Skin of body (tissue), 2 donors: ENCODE results near the gene RAD51B. TPM values are rescaled to one million over a fixed set of nuclear protein-coding genes. Genes with fewer than 3 reads are reported as not detected.
A peak's percentile ranks its signal among the peaks of the same experiment; 100 is the strongest.

Source experiments
- DNase-seq: peaks from one replicate; lab custom pipeline; 2025; lab: John Stamatoyannopoulos, UW
- total RNA-seq: library from RNA; depleted of rRNA; stranded (reverse); fragments of >200 nt; gene quantifications from one replicate; pipeline ENCODE4 v1.2.3, GENCODE V29; 2014

Gene RAD51B
- total RNA-seq, 1 donor from 2014 or later: 35.1 TPM

DNA sequence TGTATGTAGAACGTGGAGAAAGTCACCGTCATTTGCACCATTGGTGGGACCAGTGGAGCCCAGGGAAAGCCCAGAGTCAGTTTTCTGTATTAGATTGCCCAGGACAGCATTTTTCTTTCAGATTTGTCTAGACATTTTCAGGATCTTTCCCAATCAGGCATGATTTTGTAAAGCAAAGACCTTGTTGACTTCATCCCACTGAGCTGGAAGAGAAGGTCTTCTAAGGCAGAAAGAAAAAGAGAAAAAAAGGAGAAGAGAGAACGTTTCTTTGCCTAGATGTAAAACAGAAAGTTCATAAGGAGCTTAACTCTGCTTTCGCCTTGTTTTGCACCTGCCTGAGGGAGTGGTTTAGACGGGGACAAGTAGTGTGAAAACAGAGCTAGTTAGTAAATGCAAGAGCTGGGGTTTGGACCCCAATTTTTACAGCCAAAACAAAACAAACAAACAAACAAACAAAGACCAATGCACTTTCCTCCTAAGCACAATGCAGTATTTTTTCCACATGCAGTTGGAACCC lies 700.1 kb downstream of the RAD51B start:
- no peak for DNase-seq

DNA sequence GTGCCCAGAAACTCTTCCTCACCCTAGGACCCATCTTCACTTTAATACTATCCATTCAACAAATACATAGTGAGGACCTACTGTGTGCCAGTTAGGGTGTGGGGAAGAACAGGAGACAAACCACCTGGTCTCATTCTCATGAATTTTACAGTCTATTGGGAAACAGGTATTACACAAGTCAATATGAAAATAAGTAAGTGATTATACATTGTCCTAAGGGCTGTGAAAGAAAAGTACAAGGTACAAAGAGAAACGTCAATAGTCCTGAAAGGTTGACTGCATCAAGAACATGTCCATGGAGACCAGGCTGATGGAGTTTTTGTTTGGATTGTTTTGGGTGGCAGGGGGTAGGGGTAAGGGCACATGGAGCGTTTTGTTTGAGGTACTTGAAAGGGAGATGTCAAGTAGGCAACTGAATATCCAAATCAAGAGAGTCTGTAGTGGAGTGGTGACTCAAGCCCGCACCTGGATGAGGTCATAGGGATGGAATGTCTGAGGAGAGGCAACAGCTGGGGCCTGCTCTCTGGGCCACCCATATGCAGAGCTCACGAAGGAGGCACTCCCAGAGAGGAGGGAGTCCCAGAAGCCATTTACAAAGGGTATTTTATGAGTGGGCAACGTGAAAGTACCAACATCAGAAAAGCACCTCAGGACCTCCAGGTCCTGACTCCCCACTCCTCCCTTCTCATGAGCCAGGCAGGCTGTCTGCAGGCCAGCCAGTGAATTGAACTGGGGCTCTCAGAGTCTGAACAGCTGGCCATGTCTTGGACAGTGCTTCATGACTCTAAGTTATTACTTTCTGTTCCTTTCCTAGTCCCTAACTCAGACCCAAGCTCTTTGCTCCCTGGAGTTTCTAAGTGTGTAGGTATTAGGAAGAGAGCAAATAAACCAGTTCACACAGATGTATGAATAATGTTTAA lies 701.3 kb downstream of the RAD51B start:
- no peak for DNase-seq

DNA sequence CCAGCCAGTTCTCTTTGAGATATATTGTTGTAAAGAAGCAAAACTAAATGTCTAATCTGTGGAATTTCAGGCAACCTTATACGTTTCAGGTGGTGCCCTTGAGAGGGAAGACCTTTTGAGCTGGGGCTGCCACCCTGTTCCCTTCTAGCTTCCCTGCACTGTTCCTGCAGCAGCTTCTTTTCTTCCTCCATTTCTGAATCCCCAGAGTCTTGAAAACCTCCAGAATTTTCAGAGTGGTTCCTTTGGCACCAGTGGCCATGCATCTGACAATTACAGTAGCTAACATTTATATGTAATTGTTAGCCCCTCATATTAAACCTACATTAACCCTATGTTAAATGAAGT lies 702.0 kb downstream of the RAD51B start:
- DNase-seq: no peak

DNA sequence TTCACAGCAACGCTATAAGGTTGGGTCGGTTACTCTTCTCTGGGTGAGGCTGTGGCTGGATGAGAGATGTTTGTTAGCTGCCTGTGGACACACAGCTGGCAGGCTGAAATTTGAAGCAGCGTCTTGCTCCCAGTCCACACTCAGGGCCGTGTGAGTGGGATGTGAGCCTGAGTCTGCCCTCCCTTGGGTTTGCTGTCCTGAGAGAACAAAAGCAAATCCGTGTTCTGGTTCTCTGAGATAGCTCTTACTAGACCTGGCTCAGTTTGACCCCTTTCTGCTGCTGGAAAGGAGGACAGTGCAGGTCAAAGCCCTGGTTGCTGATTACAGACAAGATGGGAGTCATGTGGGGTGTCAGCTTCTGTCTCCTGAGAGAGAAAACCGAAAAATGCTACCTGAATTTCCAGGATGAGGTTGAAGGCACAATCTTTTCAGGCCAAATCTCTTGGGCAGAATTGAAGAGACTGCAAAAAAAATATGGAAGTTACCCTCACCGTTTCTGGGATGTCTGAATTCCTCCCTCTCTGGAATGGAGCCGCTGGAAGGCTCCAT lies 702.5 kb downstream of the RAD51B start:
- DNase-seq: no peak

DNA sequence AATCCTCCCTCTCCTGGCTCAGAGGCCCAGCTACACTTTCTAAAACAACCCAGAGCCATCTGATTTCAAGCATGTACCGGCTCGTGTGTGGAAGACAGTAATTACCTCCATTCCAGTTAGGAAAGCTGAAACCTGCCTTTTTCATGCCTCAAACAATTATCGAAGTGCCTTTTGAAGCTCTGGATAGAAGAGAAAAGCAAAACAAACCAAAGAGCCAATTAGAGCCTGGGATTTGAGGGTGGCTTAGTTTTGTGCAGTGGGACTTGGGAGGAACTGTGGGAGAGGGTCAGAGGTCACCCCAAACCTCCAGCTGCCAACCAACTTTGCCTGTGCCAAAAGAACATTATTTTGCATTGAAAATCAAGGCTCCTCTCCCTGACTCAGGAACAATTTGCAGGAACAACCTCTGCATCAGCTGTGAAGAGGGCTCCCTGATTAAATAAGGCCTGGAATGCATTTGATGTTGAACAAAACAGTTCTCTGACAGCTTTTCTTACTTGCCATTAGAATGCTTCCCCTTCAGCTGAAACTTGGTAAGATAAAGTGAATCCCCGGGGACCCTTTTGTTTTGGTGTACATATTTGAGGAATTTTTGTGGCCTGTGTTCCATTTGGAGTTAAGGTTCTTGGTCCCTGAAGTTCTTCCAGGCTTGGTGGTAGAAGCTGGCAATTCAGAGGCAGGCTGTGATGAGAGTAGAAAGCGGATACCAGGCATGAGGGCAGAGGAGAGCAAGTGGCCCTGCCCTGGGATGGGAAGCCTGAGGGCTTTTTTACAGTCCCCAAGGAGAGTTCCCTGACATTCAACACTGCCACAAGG lies 703.1 kb downstream of the RAD51B start:
- peak; percentile 43 for DNase-seq

DNA sequence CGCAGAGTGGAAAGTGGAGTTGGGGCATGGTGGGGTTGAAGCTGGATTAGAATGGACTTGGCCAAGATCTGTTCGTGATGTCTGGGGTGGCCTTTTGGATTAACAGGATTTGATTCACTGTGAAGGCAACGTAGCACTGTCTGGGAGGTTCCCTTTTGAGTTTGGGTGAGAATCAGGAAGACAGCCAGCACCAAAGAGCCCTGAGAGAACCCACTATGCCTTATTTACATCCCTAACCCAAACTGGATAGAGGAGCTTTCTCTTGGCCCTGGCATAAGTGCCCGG lies 703.7 kb downstream of the RAD51B start:
- no peak for DNase-seq

DNA sequence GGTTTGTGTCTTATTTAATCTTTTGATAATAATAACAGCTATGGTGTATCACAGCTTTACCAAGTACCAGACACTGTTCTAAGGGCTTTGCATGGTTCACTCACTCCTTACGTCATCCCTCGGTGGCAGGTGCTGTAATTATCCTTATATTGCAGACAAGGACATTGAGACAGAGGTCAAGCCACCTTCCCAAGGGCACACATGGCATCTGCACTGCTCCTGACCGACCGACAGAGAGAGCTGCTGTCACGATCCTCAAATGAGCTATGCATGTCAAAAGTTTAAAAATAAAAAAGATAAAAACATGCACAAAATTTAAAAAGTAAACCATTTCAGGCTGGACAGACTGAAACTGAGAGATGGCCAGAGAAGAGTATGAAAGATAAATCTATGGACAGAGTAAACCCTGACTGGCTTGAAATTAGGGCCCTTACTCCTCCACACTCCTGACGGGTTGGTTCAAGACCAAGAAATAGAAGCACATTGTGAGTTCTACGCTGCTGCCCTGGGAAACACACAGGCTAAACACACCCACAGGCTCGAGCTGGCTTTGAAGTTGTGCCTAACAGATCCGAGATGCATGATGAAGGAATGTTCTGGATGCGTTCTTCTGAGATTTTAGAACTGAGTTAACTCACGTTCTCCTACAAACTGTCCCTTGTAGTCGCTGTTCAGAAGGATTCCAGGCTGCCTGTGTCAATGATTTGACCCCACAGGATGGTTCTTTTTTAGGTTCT lies 704.6 kb downstream of the RAD51B start:
- DNase-seq: no peak

DNA sequence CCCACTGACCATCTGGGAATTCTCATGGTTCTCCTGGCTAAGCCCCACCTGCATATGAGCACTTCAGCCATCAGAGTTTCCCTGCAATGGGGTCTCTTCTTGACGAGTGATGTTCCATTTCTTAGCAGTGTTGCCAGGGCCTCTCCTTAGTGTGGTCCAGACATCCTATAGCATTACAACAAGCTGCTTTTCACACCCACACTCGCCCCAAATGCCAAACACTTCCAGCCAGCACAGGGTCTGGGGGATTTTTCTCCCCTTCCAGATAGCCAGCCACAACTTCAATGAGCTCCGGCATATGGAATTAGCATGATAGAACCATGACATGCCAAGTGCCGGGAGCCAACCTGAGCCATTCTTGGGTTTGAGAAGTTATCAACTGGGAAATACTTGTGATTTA lies 705.9 kb downstream of the RAD51B start:
- no peak for DNase-seq

DNA sequence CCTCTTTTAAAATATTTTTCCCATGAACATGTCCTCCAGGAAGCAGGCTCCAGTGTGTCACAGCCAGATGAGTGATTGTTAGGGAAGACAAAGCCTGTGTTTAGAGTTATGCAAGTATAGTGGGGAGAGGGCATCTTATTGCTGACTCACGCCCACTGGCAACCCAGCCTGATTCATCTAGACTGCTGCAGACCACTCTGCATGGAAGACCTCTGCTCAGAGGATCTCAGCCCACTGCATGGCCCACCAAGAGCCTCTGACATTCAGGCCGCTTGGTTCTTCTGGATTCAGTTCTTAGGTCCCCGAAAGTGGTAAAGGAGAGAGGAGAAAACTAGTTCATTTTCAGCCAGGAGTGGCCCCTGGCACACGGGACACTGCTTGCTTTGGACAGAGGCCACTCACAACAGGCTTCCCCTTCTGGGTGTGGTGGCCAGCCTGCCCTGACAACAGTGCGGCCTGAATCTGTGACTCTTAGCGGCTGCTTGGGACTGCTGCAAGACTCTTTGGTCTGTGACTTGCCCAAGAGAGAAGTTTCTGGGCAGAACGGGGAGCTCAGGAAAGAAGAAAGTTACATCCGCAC lies 707.0 kb downstream of the RAD51B start:
- DNase-seq: no peak

DNA sequence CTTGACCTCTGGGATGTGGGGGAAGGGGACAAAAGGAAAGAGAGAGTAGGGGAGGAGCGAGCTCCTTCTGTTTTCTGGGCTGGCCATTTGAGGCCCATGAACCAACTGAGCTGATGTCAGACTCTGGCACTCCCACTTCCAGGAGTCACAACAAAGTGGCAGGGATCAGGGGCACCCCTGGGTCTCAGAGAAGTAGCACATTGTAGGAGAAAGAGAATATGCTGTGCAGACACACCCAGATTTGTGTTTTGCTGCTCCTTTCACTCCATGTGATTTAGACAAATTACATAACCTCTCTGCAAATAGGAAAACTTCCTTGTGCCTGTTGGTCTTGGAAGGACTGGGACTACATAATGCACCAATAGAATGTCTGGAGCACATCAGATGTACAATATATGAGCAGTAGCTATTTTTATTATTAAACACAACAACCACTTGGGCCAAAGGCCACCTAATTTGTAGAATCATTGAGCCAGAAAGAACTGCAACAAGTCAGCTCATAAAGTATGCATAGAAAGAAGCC lies 707.8 kb downstream of the RAD51B start:
- DNase-seq: no peak

DNA sequence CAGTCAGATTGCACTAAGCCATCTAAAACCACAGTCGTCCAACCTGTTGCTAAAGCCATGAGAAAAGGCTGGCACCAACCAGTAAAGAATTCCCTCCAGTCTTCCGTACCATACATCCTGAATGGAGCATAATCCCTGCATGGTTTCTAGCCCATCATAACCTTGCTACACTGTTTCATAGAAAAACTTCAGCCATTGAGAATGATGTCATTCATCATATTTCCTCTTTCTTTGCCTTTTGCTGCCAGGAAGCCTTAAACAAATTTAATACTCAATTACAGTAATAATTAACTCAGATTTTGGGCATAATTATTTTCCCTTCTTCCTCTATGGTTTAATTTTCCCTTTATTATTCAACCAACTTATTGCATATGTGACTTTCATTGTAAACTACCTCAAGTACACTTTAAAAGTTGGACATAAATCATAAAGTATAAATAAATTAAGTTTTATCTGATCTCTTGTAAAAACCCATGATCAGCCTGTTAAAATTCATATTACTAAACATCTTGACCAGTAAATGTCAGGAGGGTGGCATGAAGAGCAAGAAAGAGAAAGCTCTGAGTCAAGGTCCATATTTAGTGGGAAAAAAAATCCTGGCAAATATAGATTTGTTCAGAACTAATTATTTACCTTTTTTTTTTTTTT lies 708.6 kb downstream of the RAD51B start:
- no peak for DNase-seq

DNA sequence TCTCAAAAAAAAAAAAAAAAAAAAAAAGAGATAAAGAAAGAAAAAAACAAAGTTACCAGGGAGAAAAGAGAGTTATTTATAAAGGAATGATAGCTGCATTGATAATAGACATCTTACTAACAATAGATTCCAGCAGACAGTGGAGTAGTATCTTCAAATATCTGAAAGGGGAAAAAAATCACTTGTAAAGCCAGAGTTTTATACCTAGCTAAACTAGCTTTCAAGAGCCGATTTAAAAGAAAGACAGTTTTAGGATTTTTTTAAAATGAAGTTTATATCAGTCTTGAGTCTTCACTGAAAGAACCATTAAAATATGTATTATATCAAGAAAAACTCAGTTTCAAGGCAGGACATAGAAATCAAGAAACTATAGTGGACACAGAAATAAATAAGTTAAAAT lies 710.9 kb downstream of the RAD51B start:
- DNase-seq: no peak

DNA sequence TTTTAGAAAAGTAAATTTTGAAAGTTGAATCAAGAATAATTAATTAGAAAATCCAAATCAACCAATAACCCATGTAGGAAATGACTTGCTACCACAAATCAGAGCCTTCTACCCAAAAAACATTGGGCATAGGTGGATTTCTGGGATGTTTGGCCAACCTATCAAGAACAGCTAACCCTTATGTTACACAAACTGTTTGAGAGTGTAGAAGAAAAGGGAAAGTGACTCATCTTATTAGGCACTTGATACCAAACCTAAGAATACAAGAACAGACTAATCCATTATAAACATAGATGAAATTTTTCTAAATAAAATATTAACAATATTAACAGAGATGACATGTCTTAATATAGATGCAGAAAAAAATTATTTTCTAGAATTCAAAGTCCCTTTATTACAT lies 712.9 kb downstream of the RAD51B start:
- DNase-seq: no peak

DNA sequence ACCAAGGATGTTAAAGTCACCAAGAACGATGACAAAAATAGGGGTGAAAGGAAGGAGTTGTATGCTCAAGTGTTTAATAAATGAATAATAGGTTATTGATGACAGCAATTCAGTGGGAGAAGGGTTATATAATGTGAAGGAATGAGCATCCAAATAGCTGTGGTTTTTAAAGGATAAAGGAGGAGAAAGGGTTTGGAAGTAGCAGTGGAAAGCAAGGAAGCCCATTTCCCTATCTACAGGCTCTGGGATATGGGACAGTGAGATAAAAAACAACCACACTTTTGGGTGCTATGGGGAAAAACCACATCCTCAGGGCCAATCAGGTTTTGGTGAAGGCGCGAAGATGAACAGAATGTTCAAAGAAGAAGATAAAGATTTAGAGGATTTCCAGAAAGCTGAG lies 714.7 kb downstream of the RAD51B start:
- DNase-seq: no peak

DNA sequence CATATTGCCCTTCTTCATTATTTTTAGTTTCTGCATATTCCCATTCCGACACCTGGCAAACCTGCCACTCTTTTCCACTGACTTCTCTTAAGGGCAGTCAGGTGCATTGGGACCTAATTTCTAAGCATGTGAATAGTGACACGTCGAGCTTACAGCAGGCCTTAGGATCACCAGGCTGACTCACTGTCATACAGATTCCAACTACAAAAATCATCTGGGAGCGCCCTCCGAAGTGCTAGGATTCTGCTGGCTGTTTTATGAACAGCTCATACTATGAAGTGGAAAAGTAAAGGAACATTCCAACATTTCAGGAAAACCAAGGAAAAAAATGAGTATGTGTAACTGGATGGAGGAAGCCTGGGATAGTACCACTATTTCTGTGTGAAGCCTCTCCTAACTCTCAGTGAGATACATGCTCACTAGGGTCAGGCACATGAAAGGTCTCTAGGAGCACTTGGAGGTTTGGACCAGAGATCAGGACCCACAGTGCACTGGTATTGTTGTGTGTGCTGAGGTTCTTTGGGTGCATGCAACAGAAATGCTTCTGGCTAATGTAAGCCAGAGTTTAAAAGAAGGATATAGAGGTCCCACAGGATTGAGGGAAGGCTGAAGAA lies 715.9 kb downstream of the RAD51B start:
- DNase-seq: no peak

DNA sequence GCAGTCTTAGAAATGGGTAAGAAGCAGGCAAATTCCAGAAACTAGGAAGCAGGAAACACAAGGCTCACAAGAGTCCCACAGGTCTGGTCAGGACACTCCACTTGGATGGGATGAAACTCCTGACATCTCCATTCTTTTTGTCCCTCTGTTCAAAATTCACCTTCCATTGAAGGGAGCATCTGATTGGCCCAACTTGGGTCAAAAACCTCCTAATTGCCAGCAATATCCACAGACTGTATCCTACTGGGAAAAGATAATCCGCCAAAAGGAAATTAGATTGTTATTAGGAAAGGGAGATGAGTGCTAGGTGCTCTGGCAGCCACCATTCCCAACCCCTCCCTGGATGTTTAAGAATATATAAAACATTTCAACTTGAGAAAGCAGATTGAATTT lies 716.4 kb downstream of the RAD51B start:
- DNase-seq: no peak

DNA sequence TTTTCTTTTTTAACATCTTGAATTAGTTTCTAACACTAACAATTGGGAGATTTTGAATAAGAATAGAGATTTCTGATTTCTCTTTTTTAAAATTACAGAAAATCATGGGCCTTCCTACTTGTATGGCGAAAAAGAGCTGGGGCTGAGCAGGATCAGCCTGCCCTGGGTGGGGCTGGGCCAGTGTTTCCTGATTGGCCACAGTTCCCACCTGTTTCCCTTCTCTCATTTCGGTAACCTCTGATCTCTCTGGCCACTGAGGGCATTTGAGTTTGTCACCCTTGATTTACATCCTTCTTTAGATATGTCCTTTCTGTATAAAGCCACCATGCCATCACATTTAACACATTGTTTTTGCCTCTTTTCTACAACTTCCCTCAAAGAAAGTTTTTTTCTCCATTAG lies 719.1 kb downstream of the RAD51B start:
- no peak for DNase-seq

DNA sequence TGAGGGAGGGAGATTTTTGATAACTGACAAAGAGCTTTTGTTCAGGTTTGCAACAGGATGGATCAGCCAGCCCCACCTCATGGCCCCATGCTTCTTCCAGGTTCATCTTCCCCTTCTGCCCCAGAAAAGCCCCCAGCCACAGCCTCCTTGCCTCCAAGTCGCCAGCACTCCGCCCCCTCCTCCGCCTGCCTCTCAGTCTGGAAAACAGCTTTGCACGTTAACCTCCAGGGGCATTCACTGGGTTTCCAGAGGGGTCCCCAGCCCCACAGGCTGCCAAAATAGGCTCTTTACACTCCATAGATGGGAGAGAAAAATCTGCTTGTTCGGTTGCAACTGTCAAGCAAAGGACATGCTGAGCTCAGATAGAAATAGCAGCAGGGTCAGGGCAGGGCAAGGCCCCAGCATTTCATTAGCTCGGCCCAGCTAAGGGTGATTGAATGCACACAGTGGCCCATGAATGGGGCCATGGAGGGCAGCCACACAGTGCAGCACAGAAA lies 719.7 kb downstream of the RAD51B start:
- DNase-seq: no peak

DNA sequence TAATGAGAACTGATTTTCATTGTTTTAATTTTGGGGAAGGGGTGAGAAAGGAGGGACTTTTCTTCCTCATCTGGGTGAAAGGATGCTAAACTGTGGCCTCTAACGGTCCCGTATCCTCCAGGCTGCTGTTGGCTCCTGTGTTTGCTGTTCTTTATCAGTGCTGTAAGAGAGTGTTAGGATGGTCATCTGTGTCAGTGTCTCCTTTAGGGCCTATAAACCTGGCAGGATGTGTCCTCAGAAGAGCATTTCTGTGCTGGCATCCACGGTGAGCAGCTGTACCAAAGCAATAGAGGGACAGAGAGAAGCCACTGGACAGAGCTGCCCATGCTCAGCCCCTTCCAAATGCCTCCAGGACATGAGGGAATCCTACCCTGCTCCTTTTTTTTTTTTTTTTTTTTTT lies 720.2 kb downstream of the RAD51B start:
- no peak for DNase-seq
